Measurements from ENCODE around the gene MAP3K7.
A peak's percentile ranks its signal among the peaks of the same experiment; 100 is the strongest.

The MAP3K7 gene

GRCh38 chr6:90480666-90481065 is 106.2 kb downstream of the MAP3K7 start:
- DNase-seq: no peak

GRCh38 chr6:90479603-90479926 is 107.3 kb downstream of the MAP3K7 start:
- no peak for DNase-seq

GRCh38 chr6:90478789-90479602 is 107.9 kb downstream of the MAP3K7 start:
- DNase-seq: peak; percentile 72 to 76

GRCh38 chr6:90478278-90478677 is 108.6 kb downstream of the MAP3K7 start:
- DNase-seq: no peak

- DNase-seq: no peak
These were observed 109.5 kb downstream of the MAP3K7 start for GRCh38 chr6:90477366-90477765.

GRCh38 chr6:90472716-90473115 is 114.2 kb downstream of the MAP3K7 start:
- no peak for DNase-seq

GRCh38 chr6:90471263-90471662 is 115.6 kb downstream of the MAP3K7 start:
- no peak for DNase-seq

- DNase-seq: no peak
These were observed 117.0 kb downstream of the MAP3K7 start for GRCh38 chr6:90469906-90470305.

GRCh38 chr6:90468859-90469258 is 118.0 kb downstream of the MAP3K7 start:
- DNase-seq: no peak

- DNase-seq: no peak
These were observed 118.8 kb downstream of the MAP3K7 start for GRCh38 chr6:90468080-90468479.

- DNase-seq: no peak
These were observed 119.3 kb downstream of the MAP3K7 start for GRCh38 chr6:90467546-90467945.

- DNase-seq: no peak
These were observed 120.5 kb downstream of the MAP3K7 start for GRCh38 chr6:90466154-90466940.

GRCh38 chr6:90465686-90466085 is 121.2 kb downstream of the MAP3K7 start:
- no peak for DNase-seq

- no peak for DNase-seq
These were observed 122.4 kb downstream of the MAP3K7 start for GRCh38 chr6:90464507-90464906.

- DNase-seq: no peak
These were observed 123.0 kb downstream of the MAP3K7 start for GRCh38 chr6:90463874-90464273.

Data from NCI-H187 (cell line).